BE2C (cell line): ENCODE results near the gene MYL10.
"Not testable (repeated sequence)": the region's sequence is repeated elsewhere in the genome, so short reads cannot be mapped to it uniquely, and the experiment has no call there.

Source experiments
- DNase-seq: peaks from one replicate; pipeline ENCODE4 v3.0.0-alpha.2; 2020
- H3K27me3 ChIP-seq: fragments of 250-450 bp; sonication (Bioruptor Pico); 2 replicates; pipeline ENCODE4 v1.5.1; 2020; ENCODE audit warnings: mild to moderate bottlenecking
- H3K36me3 ChIP-seq: fragments of 250-450 bp; sonication (Bioruptor Pico); 2 replicates; pipeline ENCODE4 v1.5.1; 2020; ENCODE audit warnings: mild to moderate bottlenecking
- H3K4me1 ChIP-seq: fragments of 250-450 bp; sonication (Bioruptor Pico); 2 replicates; pipeline ENCODE4 v1.5.1; 2020
- H3K4me3 ChIP-seq: 2 replicates; pipeline ENCODE4 v1.5.1; 2011; ENCODE audit warnings: low read depth, low read length
- H3K9me3 ChIP-seq: fragments of 250-450 bp; sonication (Bioruptor Pico); 2 replicates; pipeline ENCODE4 v1.5.1; 2020
- TF ChIP-seq, protein P1 (sequence below): IDR thresholded peaks from 2 replicates; pipeline ENCODE4 v1.5.1; 2012; ENCODE audit warnings: mild to moderate bottlenecking, low read depth, low read length

MYL10 gene

GRCh38 chr7:101663747-101664146, 34.7 kb upstream of the MYL10 start:
- H3K36me3 ChIP-seq, result no peaks in the 10 kb centered on the region
- no peak for DNase-seq
- H3K4me1 ChIP-seq, result no peaks in the 10 kb centered on the region
- TF ChIP-seq, protein P1, sequence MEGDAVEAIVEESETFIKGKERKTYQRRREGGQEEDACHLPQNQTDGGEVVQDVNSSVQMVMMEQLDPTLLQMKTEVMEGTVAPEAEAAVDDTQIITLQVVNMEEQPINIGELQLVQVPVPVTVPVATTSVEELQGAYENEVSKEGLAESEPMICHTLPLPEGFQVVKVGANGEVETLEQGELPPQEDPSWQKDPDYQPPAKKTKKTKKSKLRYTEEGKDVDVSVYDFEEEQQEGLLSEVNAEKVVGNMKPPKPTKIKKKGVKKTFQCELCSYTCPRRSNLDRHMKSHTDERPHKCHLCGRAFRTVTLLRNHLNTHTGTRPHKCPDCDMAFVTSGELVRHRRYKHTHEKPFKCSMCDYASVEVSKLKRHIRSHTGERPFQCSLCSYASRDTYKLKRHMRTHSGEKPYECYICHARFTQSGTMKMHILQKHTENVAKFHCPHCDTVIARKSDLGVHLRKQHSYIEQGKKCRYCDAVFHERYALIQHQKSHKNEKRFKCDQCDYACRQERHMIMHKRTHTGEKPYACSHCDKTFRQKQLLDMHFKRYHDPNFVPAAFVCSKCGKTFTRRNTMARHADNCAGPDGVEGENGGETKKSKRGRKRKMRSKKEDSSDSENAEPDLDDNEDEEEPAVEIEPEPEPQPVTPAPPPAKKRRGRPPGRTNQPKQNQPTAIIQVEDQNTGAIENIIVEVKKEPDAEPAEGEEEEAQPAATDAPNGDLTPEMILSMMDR, result no peak
- H3K27me3 ChIP-seq, result no peaks in the 10 kb centered on the region
- H3K9me3 ChIP-seq, result no peaks in the 10 kb centered on the region
- no peak overlapping the region for H3K4me3 ChIP-seq

- TF ChIP-seq, protein P1, result no peak
- Histone ChIP-seq H3K36me3 (no peaks in the 10 kb centered on the region), H3K27me3 (no peaks in the 10 kb centered on the region), H3K9me3 (no peaks in the 10 kb centered on the region), H3K4me3 (no peak overlapping the region), H3K4me1 (no peaks in the 10 kb centered on the region)
- no peak for DNase-seq
Measured at GRCh38 chr7:101662447-101662998, 33.4 kb upstream of the MYL10 start.

DNA sequence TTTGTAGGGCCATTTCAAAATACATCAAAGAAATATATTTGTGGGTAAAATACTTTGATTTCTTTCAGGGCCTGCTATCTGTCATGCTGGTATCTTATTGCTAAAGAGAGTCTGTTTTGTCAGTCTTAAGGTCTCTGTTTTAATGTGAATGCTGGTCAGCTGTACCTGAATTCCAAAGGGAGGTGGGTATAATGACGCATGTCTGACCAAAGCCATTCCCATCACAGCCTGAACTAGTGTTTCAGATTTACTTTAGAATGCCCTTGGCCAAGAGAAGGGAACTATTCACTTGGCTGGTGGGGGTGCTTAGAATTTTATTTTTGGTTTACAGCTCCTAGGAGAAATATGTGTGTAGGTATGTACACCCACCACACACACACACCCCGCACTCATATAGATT, 30.6 kb upstream of the MYL10 start:
- no peaks in the 10 kb centered on the region for H3K36me3 ChIP-seq
- no peak for DNase-seq
- TF ChIP-seq, protein P1, result no peak
- H3K27me3 ChIP-seq, result no peaks in the 10 kb centered on the region
- H3K9me3 ChIP-seq, result no peaks in the 10 kb centered on the region
- H3K4me3 ChIP-seq, result no peak overlapping the region
- H3K4me1 ChIP-seq, result no peaks in the 10 kb centered on the region

DNA sequence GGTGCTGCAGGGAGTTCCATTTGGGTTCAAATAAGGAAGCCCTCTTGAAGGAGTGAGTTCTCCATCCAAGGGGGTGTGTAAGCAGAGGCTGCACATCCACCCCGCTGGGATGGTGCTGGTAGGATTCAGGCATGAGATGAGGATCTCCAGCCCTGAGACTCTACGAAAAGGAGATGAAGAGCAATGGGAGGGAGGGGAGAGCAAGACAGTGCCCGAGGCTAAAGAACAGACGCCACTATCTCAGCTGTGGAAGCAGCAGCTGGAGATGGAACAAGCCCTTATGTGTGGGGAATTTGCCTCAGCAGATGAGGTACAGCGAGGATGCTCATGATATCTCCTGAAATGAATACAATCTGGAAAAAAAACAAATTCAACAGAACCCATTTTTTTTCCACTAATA, 28.1 kb upstream of the MYL10 start:
- H3K4me3 ChIP-seq, result no peak overlapping the region
- no peaks in the 10 kb centered on the region for H3K36me3 ChIP-seq
- H3K9me3 ChIP-seq, result no peaks in the 10 kb centered on the region
- H3K27me3 ChIP-seq, result no peaks in the 10 kb centered on the region
- no peaks in the 10 kb centered on the region for H3K4me1 ChIP-seq
- no peak for DNase-seq
- TF ChIP-seq, protein P1, result no peak

DNA sequence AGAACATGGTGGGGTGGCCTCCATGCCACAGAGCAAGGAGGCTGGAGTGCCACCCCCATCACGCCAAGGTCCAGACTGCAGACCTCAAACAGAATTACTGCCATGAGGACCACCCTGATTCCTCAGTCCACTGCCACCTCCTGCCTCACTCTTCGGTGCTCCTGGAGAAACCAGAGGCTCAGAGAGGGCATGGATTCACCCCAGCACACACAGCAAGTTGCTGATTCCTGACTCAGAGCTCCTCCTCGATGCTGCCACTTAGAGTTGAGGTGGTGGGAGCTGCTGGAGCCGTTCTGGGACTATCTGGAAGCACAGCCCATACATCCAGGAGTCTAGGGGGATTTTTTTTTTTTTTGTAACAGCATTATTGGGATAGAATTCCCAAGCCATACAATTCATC, 22.0 kb upstream of the MYL10 start:
- H3K9me3 ChIP-seq, result no peaks in the 10 kb centered on the region
- H3K4me1 ChIP-seq, result no peaks in the 10 kb centered on the region
- TF ChIP-seq, protein P1, result no peak
- no peaks in the 10 kb centered on the region for H3K36me3 ChIP-seq
- no peak for DNase-seq
- no peaks in the 10 kb centered on the region for H3K27me3 ChIP-seq
- no peak overlapping the region for H3K4me3 ChIP-seq

DNA sequence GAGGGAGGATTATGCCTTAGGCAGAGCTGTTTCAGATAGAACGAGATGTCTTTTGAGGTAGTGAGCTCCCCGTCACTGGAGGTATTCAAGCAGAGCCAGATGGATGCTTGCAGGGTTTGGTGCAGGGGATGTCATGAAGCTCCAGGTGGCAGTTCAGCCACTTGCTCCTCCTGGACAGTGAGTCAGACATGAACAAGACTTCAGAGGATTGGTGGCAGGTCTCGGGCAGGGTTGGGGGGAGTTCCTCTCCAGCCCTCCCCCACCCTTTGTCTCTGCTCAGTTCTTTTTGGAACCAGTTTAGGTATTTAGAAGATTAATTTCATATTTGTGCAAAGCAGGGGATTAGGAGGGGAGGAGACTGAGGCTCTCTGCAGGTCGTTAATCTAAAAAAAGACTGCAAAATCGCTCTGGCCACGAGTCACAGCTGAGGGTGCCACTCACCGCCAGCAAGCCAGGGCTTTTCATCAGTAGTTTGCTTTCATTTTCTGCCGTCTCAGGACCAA, 21.5 kb upstream of the MYL10 start:
- DNase-seq, result no peak
- H3K4me3 ChIP-seq, result no peak overlapping the region
- H3K36me3 ChIP-seq, result no peaks in the 10 kb centered on the region
- TF ChIP-seq, protein P1, result no peak
- no peaks in the 10 kb centered on the region for H3K4me1 ChIP-seq
- no peaks in the 10 kb centered on the region for H3K9me3 ChIP-seq
- H3K27me3 ChIP-seq, result no peaks in the 10 kb centered on the region

DNA sequence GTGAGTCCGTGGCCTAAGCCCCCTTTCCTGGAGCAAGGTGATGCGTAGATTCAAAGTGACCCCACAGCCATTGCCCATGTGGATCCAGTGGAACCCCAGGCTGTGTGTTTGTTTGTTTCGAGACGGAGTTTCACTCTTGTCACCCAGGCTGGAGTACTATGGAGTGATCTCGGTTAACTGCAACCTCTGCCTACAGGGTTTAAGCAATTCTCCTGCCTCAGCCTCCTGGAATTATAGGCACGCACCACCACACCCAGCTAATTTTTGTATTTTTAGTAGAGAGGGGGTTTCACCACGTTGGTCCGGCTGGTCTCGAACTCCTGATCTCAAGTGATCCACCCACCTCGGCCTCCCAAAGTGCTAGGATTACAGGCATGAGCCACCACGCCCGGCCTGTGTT, 18.8 kb upstream of the MYL10 start:
- H3K9me3 ChIP-seq, H3K36me3 ChIP-seq, H3K4me3 ChIP-seq, H3K4me1 ChIP-seq, H3K27me3 ChIP-seq, DNase-seq: not testable (repeated sequence)
